HG03575 (cell line): ENCODE data around the gene UFSP2.

Experiments
- ATAC-seq: cut with Tn5 transposase; IDR thresholded peaks from one replicate; pipeline ENCODE4 v1.9.1; 2021; ENCODE audit not compliant: unreplicated experiment, insufficient number of reproducible peaks, low FRiP score; ENCODE audit errors: extremely low read depth

The UFSP2 gene, protein sequence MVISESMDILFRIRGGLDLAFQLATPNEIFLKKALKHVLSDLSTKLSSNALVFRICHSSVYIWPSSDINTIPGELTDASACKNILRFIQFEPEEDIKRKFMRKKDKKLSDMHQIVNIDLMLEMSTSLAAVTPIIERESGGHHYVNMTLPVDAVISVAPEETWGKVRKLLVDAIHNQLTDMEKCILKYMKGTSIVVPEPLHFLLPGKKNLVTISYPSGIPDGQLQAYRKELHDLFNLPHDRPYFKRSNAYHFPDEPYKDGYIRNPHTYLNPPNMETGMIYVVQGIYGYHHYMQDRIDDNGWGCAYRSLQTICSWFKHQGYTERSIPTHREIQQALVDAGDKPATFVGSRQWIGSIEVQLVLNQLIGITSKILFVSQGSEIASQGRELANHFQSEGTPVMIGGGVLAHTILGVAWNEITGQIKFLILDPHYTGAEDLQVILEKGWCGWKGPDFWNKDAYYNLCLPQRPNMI

DNA sequence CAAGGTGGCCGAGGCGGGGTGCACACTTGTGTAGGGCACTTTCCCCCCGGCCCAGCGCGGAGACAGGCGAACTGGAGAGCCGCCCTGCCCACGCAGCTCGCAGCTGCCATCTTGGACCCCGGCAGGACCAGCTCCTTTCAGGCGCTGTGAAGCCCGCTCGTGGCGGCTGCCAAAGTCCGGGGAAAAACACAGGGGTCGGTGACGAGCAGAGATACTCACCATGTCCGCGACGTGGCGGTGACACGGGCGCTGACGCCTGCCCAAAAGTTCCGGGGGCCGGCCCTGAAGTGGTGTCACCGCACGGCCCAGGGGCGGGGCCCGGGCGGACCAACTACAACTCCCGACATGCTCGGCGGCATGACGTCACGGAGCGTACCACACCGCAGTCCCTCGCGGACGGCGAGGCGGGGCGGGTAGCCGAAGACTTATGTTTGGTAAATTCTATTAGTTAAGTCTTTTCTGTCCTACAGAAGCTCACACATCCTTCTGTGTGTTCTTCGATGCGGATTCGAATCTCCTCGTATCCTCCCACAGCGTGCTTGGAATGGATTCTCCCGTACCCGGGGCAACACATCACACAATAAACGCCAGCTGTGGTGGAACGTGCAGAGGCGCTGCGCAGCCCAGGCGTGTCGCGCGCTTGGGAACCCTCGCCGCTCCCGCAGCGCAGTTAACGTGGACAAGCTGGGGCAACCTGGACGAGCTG, at the start of gene UFSP2:
TSS of gene UFSP2 (minus strand) at position 318 of the 706 bp plus-strand sequence. CDS start at position 222, 96 bp downstream.
- ATAC-seq: peak; percentile 88

DNA sequence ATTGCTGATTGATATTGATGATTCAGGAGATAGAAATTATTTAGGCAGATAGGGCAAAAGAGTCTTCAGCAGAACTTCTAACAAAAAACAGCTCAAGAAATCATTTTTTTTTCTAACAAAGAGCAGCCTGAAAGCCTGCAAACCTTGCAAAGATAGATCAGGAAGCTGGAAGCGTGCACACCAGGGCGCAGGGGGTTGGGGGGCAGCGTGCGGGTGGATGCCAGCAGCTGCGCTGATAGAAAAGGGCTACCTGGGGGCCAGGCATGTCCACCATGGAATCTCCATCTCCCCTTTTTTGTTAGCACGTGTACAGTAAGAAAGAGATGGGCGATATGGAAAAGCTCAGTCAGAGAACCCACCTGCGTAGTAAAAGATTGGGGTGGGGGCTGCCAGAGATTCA, 47.5 kb upstream of the UFSP2 start:
- no peak for ATAC-seq

DNA sequence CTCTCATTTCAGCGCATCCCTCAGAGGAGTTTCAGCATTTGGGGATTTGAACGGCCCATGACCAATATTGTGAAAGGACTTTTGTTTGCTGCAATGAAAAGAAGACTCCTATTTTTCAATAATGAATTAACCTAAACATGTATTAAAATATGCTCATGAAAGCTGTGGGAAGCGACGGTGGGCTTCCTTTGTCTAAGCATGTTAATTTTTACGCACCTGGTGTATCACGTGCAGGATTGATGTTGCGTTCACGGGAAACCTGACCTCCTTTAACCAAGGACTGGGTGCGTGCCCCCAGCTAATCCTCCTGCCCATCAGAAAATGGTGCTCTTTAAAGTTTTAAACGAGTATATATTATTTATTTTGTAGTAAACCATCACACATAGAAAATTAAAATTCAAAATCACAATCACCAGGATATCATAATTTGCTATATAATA, 46.4 kb upstream of the UFSP2 start:
- ATAC-seq: no peak

DNA sequence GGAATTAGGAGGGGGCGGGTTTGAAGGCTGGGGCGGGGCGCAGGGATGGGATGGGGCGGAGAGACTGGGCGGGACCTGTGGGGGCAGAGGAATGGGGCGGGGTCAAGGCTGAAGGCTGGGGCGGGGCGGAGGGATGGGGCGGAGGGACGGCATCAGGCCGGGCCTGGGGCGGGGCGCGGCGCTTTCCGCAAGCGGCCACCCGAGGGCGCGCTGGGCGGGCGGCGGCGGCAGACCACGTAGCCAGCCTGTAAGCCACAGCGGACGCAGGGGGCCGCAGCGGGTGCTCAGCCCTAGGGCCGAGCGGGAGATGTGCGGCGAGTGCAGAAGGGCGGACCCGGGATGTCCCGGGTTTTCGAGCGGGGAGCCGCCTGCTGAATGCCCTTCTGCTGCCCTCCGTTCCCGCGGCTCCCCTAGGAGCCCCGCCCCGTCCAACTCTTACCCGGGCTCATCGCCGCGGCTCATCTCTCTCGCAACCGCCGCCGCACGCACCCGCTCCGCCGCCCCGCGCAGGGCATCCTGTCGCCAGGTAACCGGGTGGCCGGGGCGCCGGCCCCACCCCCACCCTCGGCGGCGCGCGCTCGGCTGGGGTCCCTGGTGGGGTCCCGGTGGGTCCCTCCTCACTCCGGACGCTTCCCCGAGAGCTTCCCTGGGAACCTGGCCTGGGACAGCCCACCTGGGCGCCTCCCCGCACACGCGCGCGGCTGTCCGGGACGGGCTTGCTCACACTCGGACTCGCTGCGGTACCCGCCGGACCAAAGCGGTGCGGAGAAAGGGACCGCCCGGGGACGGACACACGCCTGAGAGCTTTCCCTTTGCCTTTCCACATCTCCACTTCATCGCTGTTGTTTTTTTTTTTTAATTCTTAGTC, 45.7 kb upstream of the UFSP2 start, which contains the start of gene CCDC110:
TSS of gene CCDC110 (minus strand) at position 499 of the 868 bp plus-strand sequence. CDS start at position 449, 50 bp downstream.
- ATAC-seq: peak; percentile 56

DNA sequence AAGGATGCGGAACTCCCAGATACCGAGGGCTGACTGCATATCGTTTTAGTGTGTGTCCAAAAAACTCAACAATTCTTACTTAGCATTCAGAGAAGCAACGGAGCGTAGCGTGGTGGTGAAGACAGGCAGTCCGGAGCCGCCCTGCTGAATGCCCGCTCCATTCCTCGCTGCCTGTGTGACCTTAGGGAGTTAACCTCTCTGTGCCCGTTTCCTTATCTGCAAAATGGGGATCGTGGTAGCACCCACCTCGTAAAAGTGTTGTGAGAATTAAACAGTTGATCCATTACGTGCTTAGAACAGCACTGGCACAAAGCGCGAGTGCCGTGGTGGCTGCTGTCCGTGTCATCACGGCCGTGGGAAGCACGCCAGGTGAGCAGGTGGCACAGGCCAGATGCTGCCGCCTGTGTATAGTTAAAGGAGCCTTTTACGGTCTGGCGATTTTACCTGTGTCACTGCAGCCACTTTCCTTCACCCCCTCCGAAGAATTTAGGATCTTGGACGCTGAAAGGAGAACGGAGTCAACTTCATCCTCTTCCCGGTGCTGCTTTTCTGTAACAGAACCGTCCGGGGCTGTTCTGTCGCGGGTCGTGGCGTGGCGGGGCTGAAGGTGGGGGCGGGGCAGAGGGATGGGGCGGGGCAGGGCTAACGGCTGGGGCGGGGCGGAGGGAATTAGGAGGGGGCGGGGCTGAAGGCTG, 44.9 kb upstream of the UFSP2 start:
- ATAC-seq: no peak

DNA sequence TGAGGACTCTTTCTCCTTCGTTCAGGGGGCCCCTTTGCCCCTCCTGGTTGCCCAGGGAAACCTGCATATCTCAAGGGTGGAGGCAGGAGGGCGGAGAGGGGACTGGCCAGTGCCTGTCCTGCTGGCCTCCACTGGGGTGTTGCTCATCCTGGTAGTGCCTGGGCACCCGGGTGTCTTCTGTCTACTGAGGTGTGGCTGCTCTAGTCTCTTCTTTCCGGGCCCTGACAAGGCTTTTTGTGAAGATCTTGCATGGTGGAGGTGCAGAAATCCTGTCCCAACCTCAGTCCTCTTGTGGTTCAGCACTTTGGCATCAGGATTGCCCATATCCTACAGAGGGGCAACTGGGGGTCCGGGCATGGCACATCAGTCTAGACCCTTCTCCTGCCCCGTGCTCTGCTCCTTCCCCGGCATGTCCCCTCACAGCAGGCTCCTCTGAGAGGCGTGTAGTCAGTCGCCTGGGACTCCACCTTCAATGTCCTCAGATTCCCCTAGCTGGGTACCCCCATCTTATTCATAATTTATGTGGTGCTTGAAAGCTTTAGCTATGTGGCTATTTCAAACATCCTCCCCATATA, 43.9 kb upstream of the UFSP2 start:
- no peak for ATAC-seq

DNA sequence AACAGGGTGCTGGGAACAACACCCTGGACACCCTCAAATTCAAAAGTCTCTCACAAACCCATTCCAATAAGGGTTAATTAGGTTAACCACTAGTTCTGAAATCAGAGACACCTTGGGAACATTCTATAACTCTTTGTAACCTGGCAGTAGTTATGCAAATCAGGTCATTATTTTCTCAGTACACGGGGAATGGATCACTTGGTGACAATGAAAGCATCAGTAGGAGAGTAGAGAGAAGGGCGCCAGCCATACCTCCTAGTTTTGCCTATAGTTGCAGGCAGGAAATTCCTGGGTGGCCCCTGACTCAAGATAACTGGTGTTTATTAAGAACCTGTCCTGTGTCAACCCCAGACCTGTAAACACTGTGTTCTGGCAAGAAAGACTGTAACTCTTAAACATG, 43.2 kb upstream of the UFSP2 start:
- ATAC-seq: no peak

DNA sequence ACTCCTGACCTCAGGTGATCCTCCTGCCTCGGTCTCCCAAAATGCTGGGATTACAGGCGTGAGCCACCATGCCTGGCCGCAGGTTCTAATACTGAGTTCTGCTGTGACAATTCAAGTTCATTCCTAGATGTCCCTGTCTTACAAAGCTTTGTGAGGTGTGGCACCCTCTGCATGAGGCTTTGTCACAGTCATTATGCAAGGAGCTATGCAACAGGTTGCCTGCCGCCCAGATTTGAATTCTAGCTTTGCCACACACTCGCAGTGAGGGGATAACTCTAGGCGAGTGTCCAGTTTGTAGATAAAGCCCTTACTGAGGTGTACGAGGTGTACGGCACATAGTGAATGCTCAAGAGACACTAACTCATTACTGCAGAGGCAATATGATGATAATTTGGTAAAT, 42.2 kb upstream of the UFSP2 start:
- no peak for ATAC-seq

DNA sequence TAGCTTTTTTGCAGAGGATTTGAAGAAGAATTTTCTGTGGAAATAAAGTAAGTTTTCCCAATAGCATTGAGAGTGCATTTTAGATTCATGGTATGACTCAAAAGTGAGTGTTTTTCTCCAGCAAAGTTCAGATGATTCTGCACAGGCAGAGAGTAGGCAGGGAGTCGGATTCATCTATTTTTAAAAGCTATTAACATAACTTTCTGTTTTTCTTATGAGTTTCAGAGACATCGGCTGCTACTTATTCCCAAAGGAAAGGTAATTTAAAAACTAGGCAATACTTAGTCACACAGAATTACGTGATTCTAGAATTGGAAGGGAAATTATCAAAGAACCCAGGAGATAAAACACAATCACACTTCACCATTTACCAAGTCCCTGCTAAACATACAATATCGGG, 41.3 kb upstream of the UFSP2 start:
- ATAC-seq: no peak

DNA sequence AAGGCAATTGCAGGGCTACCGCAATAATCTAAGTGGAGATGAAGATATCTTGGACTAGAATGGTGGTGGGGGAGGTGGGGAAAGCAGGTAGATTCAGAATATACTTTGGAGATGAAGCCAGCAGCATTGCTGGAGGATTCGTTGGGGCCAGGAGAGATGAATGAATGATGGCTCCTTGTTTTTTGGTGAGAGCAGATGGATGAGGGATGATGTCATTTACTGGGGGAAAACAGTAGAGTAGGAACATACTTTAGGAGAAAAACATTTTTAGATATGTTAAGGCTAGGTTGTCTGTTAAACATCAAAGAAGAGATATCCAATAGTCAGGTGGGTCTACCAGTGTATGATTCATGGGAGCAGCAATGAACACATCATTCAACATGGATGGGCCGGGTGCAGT, 39.9 kb upstream of the UFSP2 start:
- no peak for ATAC-seq

DNA sequence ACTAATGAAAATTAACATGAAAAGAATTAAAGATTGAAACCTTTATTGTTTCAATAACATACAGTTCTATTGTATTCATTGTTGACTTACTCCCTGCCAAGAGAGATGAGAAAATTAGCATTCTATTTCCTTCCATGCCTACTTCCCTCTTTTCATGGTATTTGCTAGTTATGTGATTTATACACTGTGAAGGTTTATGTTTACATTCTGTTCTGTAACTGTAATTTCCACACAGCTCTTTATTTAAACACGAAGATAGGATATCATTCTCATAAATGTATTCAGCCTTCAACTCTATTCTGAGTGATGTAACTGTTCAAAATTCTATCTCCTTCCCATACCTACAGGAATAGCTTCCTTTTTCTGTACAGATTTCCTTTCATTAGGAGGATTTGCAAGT, 39.1 kb upstream of the UFSP2 start:
- ATAC-seq: no peak

DNA sequence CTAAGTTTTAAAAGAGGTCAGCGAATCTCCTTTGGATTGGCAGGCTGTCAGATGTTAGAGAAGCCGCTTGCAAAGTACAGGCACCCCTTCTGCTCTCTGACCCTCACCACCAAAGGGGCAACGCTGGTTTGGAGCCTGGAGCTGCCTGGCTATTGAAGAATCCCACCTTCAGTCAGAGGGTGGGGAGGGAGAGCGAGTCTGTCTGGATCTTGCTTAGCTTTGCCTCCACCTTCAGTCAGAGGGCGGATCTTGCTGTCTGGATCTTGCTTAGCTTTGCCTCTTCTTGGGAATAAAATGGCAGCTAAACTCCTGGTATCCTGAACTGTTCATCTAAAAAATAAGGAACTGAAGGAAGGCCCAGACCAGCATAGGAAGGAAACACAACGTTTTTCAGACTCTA, 38.4 kb upstream of the UFSP2 start:
- ATAC-seq: no peak

DNA sequence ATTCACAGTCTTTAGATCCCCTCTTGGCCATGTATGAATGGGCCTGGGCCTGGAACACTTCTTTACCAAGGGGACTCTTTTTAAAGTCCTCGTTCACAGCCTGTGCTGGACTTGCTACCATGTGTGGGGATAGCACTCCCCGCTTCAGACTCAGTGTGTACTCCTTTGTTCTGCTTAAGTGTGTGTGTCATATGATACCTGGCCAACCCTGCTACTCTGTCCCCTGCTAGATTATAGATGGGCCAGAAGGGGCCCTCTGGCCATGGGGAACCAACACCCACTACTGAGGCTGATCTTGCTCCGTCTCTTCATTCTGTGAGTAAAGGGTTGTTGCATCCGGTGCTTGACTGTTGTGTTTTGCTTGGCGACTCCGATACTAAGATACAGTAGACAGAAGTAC, 37.8 kb upstream of the UFSP2 start:
- no peak for ATAC-seq

DNA sequence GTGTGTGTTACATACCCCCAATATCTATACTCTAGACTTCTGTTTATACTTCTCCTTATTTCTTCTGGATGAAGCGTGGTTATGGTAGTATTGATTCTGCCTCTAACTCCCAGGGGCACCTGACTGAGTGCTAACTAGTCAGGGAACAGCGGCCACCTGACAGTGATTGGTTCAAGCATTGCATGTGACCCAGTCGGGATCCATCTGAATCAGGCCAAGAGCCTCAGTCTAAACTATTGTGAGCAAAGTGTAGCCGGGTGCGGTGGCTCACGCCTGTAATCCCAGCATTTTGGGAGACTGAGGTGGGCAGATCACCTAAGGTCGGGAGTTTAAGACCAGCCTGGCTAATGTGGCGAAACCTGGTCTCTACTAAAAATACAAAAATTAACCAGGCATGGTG, 35.8 kb upstream of the UFSP2 start:
- ATAC-seq: no peak

DNA sequence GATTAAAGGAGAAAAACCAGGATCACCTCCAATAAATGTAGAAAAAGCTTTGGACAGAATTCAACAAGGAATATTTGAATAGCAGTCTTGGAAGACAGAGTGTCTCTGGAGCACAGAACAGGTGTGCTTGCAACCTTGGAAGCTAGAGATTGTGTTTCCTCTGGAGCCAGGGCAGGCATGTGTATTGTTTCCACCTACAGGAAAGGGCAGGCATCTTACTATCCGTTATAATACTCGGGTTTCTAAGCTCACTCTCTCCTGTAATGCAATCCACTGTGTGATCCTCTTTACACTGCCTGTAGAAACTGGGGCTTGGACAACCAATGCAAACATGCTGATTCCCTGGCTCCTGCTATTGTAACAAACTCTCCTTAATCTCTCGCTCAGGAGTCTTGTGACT, 31.4 kb upstream of the UFSP2 start:
- no peak for ATAC-seq

DNA sequence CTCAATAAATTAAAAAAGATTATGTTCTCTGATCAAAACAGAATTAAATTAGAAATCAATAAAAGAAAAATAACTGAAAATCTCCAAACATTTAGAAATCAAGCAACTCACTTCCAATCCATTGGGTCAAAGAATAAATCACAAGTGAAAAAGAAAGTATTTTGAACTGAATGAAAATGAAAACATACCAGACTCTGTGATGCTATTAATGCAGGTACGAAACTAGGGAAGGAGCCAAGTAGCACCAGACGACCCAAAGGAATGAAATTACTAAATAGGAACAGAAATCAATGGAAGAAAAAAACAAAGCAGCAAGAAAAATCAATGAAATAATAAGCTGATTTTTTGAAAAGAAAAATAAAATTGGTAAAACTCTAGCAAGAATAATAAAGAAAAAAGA, 30.4 kb upstream of the UFSP2 start:
- no peak for ATAC-seq

DNA sequence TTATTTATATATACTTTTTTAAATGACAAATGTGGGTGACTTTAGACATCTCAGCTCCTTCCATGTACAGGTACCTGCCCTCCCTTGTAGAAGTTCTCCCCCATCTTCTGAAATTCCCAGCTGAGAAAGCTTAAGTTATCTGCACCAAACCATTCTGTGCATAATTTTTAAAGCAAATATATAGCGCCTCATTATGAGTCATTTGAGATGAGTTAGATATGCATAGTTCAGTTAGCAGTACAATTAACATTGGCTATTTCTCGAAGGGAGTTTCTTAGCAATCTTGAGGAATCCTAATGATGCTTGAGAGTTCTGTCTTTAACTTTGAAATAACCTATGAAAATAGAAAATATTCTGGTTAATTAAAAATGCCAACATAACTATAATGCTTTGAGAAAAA, 19.4 kb upstream of the UFSP2 start:
- ATAC-seq: no peak

DNA sequence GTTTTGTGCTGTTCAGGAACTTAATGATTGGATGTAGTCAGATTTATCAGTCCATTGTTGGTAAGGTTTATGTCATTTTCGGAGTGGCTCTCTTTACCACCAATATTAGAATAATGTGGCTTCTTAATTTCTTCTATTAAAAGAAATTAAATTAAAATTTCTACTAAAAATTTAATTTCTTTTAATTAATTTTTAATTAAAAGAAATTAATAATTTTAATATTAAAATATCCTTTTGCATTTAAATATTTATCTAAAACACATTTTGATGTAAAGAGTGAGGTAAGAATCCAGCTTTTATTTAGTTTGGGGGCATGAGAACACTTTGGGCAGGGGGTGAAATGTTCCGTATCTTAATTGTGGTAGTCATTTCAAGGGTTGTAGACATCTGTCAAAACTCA, 15.7 kb upstream of the UFSP2 start:
- ATAC-seq: no peak
